ENCODE measurements around the gene GABPA. TPM values are rescaled to one million over a fixed set of nuclear protein-coding genes. Genes with fewer than 3 reads are reported as not detected.

Gene GABPA
- total and polyA plus RNA-seq, 2 donors from 2014 or later = 6.1 to 22.5 TPM

DNA sequence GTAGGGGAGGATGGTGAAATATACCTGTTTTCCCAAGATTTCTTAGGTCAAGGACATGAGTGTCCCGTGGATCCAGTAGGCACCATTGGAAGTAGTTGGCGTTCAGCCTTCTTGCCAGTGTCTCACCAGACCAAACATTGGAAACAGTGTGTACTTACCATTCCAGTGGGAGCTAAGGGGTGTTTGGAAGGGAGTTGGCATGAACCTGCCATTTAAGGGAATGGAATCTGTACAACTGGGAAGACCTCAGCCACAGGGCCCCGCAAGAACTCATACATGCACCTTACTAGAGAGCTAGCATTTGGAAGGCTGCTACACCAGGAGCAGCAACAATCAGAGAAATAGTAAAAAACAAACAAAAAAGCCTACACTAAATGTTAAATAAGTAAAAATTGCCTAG, 12.8 kb upstream of the GABPA start:
- Histone ChIP-seq H3K9ac (ENCODE audit: low read length in 3 of 3) (no peak overlapping the region), H3K36me3 (ENCODE audit: control insufficient read depth in 2 of 3, insufficient read depth in 3 of 3, low read length in 3 of 3) (peaks cover 3 to 36% (median 18%) of the 10 kb centered on the region in 3 donors), H3K27me3 (ENCODE audit: control insufficient read depth, insufficient read depth, low read length) (no peaks in the 10 kb centered on the region), H3K4me3 (ENCODE audit: low read length in 3 of 3) (no peak overlapping the region), H3K4me1 (ENCODE audit: control insufficient read depth in 2 of 3, insufficient read depth in 2 of 3, low read depth in 1 of 3, low read length in 3 of 3) (no peaks in the 10 kb centered on the region), H3K27ac (ENCODE audit: low read depth in 2 of 2, low read length in 2 of 2) (no peak overlapping the region), H3K9me3 (ENCODE audit: control insufficient read depth in 2 of 3, insufficient read depth in 1 of 3, low read length in 3 of 3) (no peaks in the 10 kb centered on the region)
- no peak for FAIRE-seq
- intact Hi-C loops (cut with DNase I) = no loop called here
- no peak for DNase-seq
- TF ChIP-seq, protein P1, sequence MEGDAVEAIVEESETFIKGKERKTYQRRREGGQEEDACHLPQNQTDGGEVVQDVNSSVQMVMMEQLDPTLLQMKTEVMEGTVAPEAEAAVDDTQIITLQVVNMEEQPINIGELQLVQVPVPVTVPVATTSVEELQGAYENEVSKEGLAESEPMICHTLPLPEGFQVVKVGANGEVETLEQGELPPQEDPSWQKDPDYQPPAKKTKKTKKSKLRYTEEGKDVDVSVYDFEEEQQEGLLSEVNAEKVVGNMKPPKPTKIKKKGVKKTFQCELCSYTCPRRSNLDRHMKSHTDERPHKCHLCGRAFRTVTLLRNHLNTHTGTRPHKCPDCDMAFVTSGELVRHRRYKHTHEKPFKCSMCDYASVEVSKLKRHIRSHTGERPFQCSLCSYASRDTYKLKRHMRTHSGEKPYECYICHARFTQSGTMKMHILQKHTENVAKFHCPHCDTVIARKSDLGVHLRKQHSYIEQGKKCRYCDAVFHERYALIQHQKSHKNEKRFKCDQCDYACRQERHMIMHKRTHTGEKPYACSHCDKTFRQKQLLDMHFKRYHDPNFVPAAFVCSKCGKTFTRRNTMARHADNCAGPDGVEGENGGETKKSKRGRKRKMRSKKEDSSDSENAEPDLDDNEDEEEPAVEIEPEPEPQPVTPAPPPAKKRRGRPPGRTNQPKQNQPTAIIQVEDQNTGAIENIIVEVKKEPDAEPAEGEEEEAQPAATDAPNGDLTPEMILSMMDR (IDR thresholded peaks at IDR 0.05; ENCODE audit: borderline replicate concordance, extremely low read depth, insufficient read depth) = no peak

GRCh38 chr21:25722631-25723030, 12.1 kb upstream of the GABPA start:
- Histone ChIP-seq H3K36me3 (ENCODE audit: control insufficient read depth in 2 of 3, insufficient read depth in 3 of 3, low read length in 3 of 3) (peaks cover 6 to 43% (median 25%) of the 10 kb centered on the region in 3 donors), H3K4me1 (ENCODE audit: control insufficient read depth in 2 of 3, insufficient read depth in 2 of 3, low read depth in 1 of 3, low read length in 3 of 3) (no peaks in the 10 kb centered on the region), H3K9ac (ENCODE audit: low read length in 3 of 3) (no peak overlapping the region), H3K9me3 (ENCODE audit: control insufficient read depth in 2 of 3, insufficient read depth in 1 of 3, low read length in 3 of 3) (no peaks in the 10 kb centered on the region), H3K4me3 (ENCODE audit: low read length in 3 of 3) (no peak overlapping the region), H3K27ac (ENCODE audit: low read depth in 2 of 2, low read length in 2 of 2) (no peak overlapping the region), H3K27me3 (ENCODE audit: control insufficient read depth, insufficient read depth, low read length) (no peaks in the 10 kb centered on the region)
- no peak for DNase-seq
- no peak for FAIRE-seq
- TF ChIP-seq, protein P1 (IDR thresholded peaks at IDR 0.05; ENCODE audit: borderline replicate concordance, extremely low read depth, insufficient read depth) = no peak
- intact Hi-C loops (cut with DNase I) = no loop called here

DNA sequence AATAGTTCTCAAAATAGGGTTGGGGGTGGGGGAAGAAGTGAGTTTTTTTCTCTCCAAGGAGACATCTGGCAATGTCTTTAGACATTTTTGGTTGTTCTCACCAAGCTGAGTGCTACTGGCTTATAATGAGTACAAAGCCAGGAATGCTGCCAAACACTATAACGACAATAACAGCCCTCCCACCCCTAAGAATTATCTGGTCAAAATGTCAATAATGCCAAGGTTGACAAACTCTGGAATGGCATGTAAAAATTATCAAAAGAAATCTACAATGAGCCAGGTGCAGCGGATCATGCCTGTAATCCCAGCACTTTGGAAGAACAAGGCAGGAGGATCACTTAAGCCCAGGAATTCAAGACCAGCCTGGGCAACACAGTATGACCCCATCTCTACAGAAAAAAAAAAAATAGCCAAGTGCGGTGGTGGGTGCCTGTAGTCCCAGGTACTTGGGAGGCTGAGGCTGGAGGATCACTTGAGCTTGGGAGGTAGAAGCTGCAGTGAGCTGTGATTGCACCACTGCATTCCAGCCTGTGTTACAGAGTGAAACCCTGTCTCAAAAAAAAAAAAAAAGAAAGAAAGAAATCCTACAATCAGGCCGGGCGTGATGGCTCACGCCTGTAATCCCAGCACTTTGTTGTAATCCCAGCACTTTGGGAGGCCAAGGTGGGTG, 2.5 kb upstream of the GABPA start:
- FAIRE-seq (no peak), DNase-seq (no peak)
- H3K27me3 ChIP-seq (ENCODE audit: control insufficient read depth, insufficient read depth, low read length) = no peaks in the 10 kb centered on the region
- intact Hi-C loops (cut with DNase I) = no loop called here
- H3K4me1 ChIP-seq (ENCODE audit: control insufficient read depth in 2 of 3, insufficient read depth in 2 of 3, low read depth in 1 of 3, low read length in 3 of 3) = peaks cover 0 to 15% (median 7%) of the 10 kb centered on the region in 3 donors
- H3K27ac ChIP-seq (ENCODE audit: low read depth in 2 of 2, low read length in 2 of 2) = no peak overlapping the region
- peaks cover 6 to 30% (median 20%) of the 10 kb centered on the region in 3 donors for H3K36me3 ChIP-seq (ENCODE audit: control insufficient read depth in 2 of 3, insufficient read depth in 3 of 3, low read length in 3 of 3)
- H3K9ac ChIP-seq (ENCODE audit: low read length in 3 of 3) = no peak overlapping the region
- H3K9me3 ChIP-seq (ENCODE audit: control insufficient read depth in 2 of 3, insufficient read depth in 1 of 3, low read length in 3 of 3) = no peaks in the 10 kb centered on the region
- TF ChIP-seq, protein P1 (IDR thresholded peaks at IDR 0.05; ENCODE audit: borderline replicate concordance, extremely low read depth, insufficient read depth) = no peak
- no peak overlapping the region for H3K4me3 ChIP-seq (ENCODE audit: low read length in 3 of 3)

Measured in kidney (tissue), 14 donors.